Neuronal stem cell (in vitro differentiated cells): Measurements from ENCODE around the gene OR2T33.
"Not testable (repeated sequence)": the region's sequence is repeated elsewhere in the genome, so short reads cannot be mapped to it uniquely, and the experiment has no call there.

Experiments used
- DNase-seq: peaks from one replicate; pipeline ENCODE4 v3.0.0-alpha.2; 2013; ENCODE audit warnings: low spot score
- H2AFZ ChIP-seq: one replicate; pipeline ENCODE4 v1.6.1; 2013; ENCODE audit warnings: mild to moderate bottlenecking, low read length, inconsistent platforms
- H2AK5ac ChIP-seq: 2 replicates; pipeline ENCODE4 v1.6.1; 2013; ENCODE audit warnings: low read depth, mild to moderate bottlenecking, inconsistent platforms, low read length, moderate library complexity, mixed read lengths
- H2BK120ac ChIP-seq: 2 replicates; pipeline ENCODE4 v1.6.1; 2013; ENCODE audit warnings: low read depth, mild to moderate bottlenecking, inconsistent platforms, low read length, moderate library complexity, mixed read lengths
- H2BK12ac ChIP-seq: one replicate; pipeline ENCODE4 v1.6.1; 2013; ENCODE audit warnings: low read length, inconsistent platforms
- H2BK15ac ChIP-seq: 2 replicates; pipeline ENCODE4 v1.6.1; 2013; ENCODE audit warnings: mild to moderate bottlenecking, low read length, inconsistent platforms, mixed read lengths
- H2BK5ac ChIP-seq: one replicate; pipeline ENCODE4 v1.6.1; 2013; ENCODE audit warnings: inconsistent platforms, mild to moderate bottlenecking, low read length, moderate library complexity
- H3K14ac ChIP-seq: one replicate; pipeline ENCODE4 v1.6.1; 2013; ENCODE audit warnings: low read length, inconsistent platforms
- H3K18ac ChIP-seq: 2 replicates; pipeline ENCODE4 v1.6.1; 2013; ENCODE audit warnings: low read length, inconsistent platforms
- H3K23ac ChIP-seq: 2 replicates; pipeline ENCODE4 v1.6.1; 2013; ENCODE audit warnings: low read depth, mild to moderate bottlenecking, mixed read lengths, low read length, inconsistent platforms; ENCODE audit not compliant: poor library complexity
- H3K27ac ChIP-seq: replicated peaks from 3 replicates; pipeline ENCODE4 v1.5.1; 2013; ENCODE audit warnings: low read length, inconsistent platforms
- H3K27me3 ChIP-seq, 3 experiments: 2 replicates each; pipeline ENCODE4 v1.6.1; 2013; ENCODE audit warnings: low read length in 3 of 3, mild to moderate bottlenecking in 2 of 3, inconsistent platforms in 1 of 3, low read depth in 1 of 3, mixed read lengths in 1 of 3, moderate library complexity in 1 of 3; ENCODE audit not compliant: control insufficient read depth in 3 of 3, insufficient read depth in 3 of 3
- H3K36me3 ChIP-seq, 2 donors: replicated peaks in 1 of 2; 2 replicates each; pipeline ENCODE4 v1.6.1; 2013; ENCODE audit warnings: low read length in 2 of 2; ENCODE audit not compliant: control insufficient read depth in 2 of 2, insufficient read depth in 2 of 2
- H3K4ac ChIP-seq: 2 replicates; pipeline ENCODE4 v1.6.1; 2013; ENCODE audit warnings: inconsistent platforms, mild to moderate bottlenecking, low read length, moderate library complexity
- H3K4me1 ChIP-seq, 2 donors: 1 replicate in 1 of 2; 2 replicates in 1 of 2; pipeline ENCODE4 v1.6.1; 2013; ENCODE audit warnings: low read length in 2 of 2, low read depth in 1 of 2; ENCODE audit not compliant: control insufficient read depth in 2 of 2, insufficient read depth in 1 of 2
- H3K4me2 ChIP-seq: one replicate; pipeline ENCODE4 v1.6.1; 2013; ENCODE audit warnings: mild to moderate bottlenecking, low read length, inconsistent platforms; ENCODE audit not compliant: insufficient read depth, poor library complexity, severe bottlenecking
- H3K4me3 ChIP-seq, 2 donors: 2 replicates each; pipeline ENCODE4 v1.5.1; 2013; ENCODE audit warnings: low read length in 2 of 2, mild to moderate bottlenecking in 2 of 2, inconsistent platforms in 1 of 2, moderate library complexity in 1 of 2
- H3K79me1 ChIP-seq: one replicate; pipeline ENCODE4 v1.6.1; 2013; ENCODE audit warnings: low read depth, mild to moderate bottlenecking, inconsistent platforms, low read length, moderate library complexity
- H3K9ac ChIP-seq: one replicate; pipeline ENCODE4 v1.6.1; 2013; ENCODE audit warnings: mild to moderate bottlenecking, low read depth, low read length, inconsistent platforms; ENCODE audit not compliant: poor library complexity
- H3K9me3 ChIP-seq, 2 donors: replicated peaks in 1 of 2; 2 replicates each; pipeline versions ENCODE3 to v1.6.1; 2013; ENCODE audit warnings: low read length in 2 of 2, mild to moderate bottlenecking in 2 of 2, inconsistent platforms in 1 of 2, low read depth in 1 of 2, mixed read lengths in 1 of 2, moderate library complexity in 1 of 2; ENCODE audit not compliant: control insufficient read depth in 2 of 2, insufficient read depth in 1 of 2
- H4K8ac ChIP-seq: one replicate; pipeline ENCODE4 v1.6.1; 2013; ENCODE audit warnings: low read depth, mild to moderate bottlenecking, inconsistent platforms, low read length, moderate library complexity
- H4K91ac ChIP-seq: one replicate; pipeline ENCODE4 v1.6.1; 2013; ENCODE audit warnings: low read length, low read depth, mild to moderate bottlenecking, inconsistent platforms; ENCODE audit not compliant: poor library complexity
- WGBS, 2 donors: extraction: QIAGEN DNeasy Blood & Tissue Kit; methylation state at CpG; one replicate each; pipeline ENCODE4 v1.1.7; 2013; ENCODE audit warnings: missing lambda C conversion rate in 2 of 2, mixed read lengths in 1 of 2; ENCODE audit not compliant: insufficient read length in 2 of 2, insufficient replicate concordance in 1 of 2; ENCODE audit errors: extremely low coverage in 2 of 2; 5-methylcytosine and 5-hydroxymethylcytosine counted together

The OR2T33 gene

DNA sequence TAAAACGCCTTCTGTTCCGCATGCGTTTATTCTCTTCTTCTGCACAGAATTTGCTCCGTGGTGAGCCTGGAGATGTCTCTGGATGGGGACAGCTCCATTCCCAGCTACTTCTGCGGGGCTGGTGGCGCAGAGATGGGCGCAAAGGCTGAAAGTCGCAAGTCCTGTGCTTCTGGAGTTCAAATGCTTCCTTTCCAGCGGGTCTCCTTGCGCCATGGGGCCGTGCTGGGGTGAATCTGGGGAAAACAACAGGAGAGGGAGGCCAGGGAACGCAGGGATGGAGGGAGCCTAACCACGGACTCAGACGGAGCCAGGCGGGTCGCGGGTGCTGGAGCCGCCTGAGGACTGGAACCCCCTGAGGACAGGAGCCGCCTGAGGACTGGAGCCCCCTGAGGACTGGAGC is 28.3 kb upstream of the OR2T33 start:
- no peak overlapping the region for H3K4me2 ChIP-seq
- no peaks in the 10 kb centered on the region for H3K27me3 ChIP-seq
- no peak for DNase-seq
- no peak overlapping the region for H3K14ac ChIP-seq
- H3K36me3 ChIP-seq = no peaks in the 10 kb centered on the region
- WGBS, 2 donors = no CpG with 5 or more reads among the region's 19 CpGs
- no peak overlapping the region for H2BK12ac ChIP-seq
- H3K9ac ChIP-seq = no peak overlapping the region
- no peak overlapping the region for H4K8ac ChIP-seq
- no peak overlapping the region for H2BK120ac ChIP-seq
- no peak overlapping the region for H2BK5ac ChIP-seq
- H3K4ac ChIP-seq = no peak overlapping the region
- peaks cover 0 to 9% of the 10 kb centered on the region in 2 donors for H3K9me3 ChIP-seq
- no peaks in the 10 kb centered on the region for H3K4me1 ChIP-seq
- no peak overlapping the region for H2AK5ac ChIP-seq
- H3K79me1 ChIP-seq = no peaks in the 10 kb centered on the region
- no peak overlapping the region for H3K18ac ChIP-seq
- H2BK15ac ChIP-seq = no peak overlapping the region
- no peak overlapping the region for H4K91ac ChIP-seq
- H3K23ac ChIP-seq = no peak overlapping the region
- H2AFZ ChIP-seq = no peak overlapping the region
- H3K27ac ChIP-seq = no peak overlapping the region
- H3K4me3 ChIP-seq = no peak overlapping the region

DNA sequence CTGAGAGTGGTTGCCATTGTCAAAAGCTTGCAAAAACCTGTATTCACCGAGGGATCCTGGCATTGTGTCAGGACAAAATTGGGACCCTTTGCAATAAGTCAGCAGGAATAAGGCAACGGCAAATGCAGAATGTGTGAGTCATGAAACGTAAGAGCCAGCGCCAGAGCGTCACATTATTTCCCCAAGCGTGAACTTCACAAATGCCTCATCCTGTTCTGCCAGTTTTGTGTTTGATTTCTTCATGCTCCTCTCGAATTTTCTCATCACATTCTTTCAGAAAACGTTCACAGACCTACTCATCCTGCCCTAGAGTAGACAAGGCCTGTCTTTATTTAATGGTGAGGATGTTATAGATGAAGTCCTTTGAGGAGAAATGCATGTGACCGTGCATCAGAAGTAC is 27.9 kb upstream of the OR2T33 start:
- H2BK15ac ChIP-seq, H3K27ac ChIP-seq, H2BK120ac ChIP-seq, H4K91ac ChIP-seq, H3K79me1 ChIP-seq, H3K27me3 ChIP-seq, H3K4ac ChIP-seq, H3K23ac ChIP-seq, H3K4me1 ChIP-seq, H2BK5ac ChIP-seq, H3K36me3 ChIP-seq, H3K4me2 ChIP-seq, H3K18ac ChIP-seq, H2AK5ac ChIP-seq, H3K9ac ChIP-seq, H2AFZ ChIP-seq, H3K14ac ChIP-seq, H4K8ac ChIP-seq, H2BK12ac ChIP-seq, H3K4me3 ChIP-seq, DNase-seq, H3K9me3 ChIP-seq: not testable (repeated sequence)
- WGBS, 2 donors = no CpG with 5 or more reads among the region's 9 CpGs

DNA sequence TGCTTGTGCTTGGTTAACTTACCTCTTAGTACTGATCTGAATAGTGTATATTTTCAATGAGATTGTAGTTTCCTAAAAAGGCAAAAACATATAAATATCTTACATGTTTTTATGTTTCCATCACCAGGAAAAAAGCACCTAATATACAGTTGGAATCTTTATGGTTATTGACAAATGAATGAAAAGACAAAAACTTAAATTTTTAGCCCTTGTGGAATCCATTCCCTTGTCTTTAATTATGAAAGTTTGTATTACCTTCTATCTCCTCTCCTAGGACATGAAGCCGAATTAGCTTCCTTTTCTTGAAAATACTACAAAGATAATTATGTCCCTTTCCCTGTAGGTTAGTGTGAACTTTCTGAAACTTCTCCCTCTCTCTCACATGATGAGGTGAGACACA is 25.5 kb upstream of the OR2T33 start, which contains the start of gene OR2T12:
TSS of gene OR2T12 (minus strand) at position 101 of the 400 bp plus-strand sequence. CDS start 7,846 bp downstream, outside the sequence.
- H2AK5ac ChIP-seq = no peak within 1 kb of the TSS
- no peak within 1 kb of the TSS for H3K9ac ChIP-seq
- H3K4ac ChIP-seq = no peak within 1 kb of the TSS
- no peak within 1 kb of the TSS for H3K18ac ChIP-seq
- H3K23ac ChIP-seq = no peak within 1 kb of the TSS
- WGBS, 2 donors = no CpG with 5 or more reads among the region's 1 CpG
- H4K91ac ChIP-seq = no peak within 1 kb of the TSS
- H4K8ac ChIP-seq = no peak within 1 kb of the TSS
- no peaks in the 10 kb centered on the region for H3K27me3 ChIP-seq
- H2AFZ ChIP-seq = no peak within 1 kb of the TSS
- no peak for DNase-seq
- no peak within 1 kb of the TSS for H3K27ac ChIP-seq
- H3K4me1 ChIP-seq = no peaks in the 10 kb centered on the region
- no peak within 1 kb of the TSS for H3K4me3 ChIP-seq
- no peak within 1 kb of the TSS for H3K14ac ChIP-seq
- no peak within 1 kb of the TSS for H2BK15ac ChIP-seq
- no peaks in the 10 kb centered on the region for H3K36me3 ChIP-seq
- no peaks in the 10 kb centered on the region for H3K79me1 ChIP-seq
- H2BK120ac ChIP-seq = no peak within 1 kb of the TSS
- peaks cover 0 to 5% of the 10 kb centered on the region in 2 donors for H3K9me3 ChIP-seq
- H3K4me2 ChIP-seq = no peak within 1 kb of the TSS
- no peak within 1 kb of the TSS for H2BK5ac ChIP-seq
- no peak within 1 kb of the TSS for H2BK12ac ChIP-seq

DNA sequence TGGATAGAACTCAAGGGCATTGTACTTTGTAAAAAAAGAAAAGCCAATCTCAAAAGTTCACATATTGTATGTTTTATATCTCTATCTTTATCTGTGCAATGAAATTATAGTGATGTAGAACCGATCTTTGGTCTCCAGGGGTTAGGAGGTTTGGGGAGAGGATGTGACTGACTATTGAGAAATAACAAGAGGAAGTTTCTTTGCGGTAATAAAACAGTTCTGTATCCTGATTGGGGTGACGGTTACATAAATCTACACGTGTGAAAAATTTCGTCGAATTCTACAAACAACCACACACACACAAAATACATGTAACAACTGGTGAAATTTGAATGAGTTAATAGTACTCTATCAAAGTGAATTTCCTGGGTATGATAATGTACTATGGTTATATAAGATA is 10.6 kb upstream of the OR2T33 start:
- Histone ChIP-seq H3K9ac (no peak overlapping the region), H3K4me3 (no peak overlapping the region), H3K4me1 (no peaks in the 10 kb centered on the region), H3K14ac (no peak overlapping the region), H3K23ac (no peak overlapping the region), H3K4me2 (no peak overlapping the region), H2BK12ac (no peak overlapping the region), H2AFZ (no peak overlapping the region), H2BK5ac (no peak overlapping the region), H2BK15ac (no peak overlapping the region), H2BK120ac (no peak overlapping the region), H3K9me3 (peaks cover 0 to 7% of the 10 kb centered on the region in 2 donors), H3K36me3 (no peaks in the 10 kb centered on the region), H2AK5ac (no peak overlapping the region), H4K91ac (no peak overlapping the region), H3K18ac (no peak overlapping the region), H3K79me1 (no peaks in the 10 kb centered on the region), H3K4ac (no peak overlapping the region), H3K27ac (no peak overlapping the region), H4K8ac (no peak overlapping the region), H3K27me3 (peaks cover 0 to 2% (median 0%) of the 10 kb centered on the region in 3 experiments)
- DNase-seq = no peak
- WGBS, 2 donors = no CpG with 5 or more reads among the region's 6 CpGs
